DOHH2 (cell line): ENCODE measurements around the gene TMEM72.

Source experiments
- H3F3A ChIP-seq: fragments of 200-600 bp; sonication (generic), shearing (Covaris generic); 2 replicates; pipeline ENCODE4 v1.6.0; 2016; ENCODE audit warnings: antibody characterized with exemption, mild to moderate bottlenecking; ENCODE audit not compliant: control insufficient read depth, insufficient read depth
- H3K27ac ChIP-seq: fragments of 200-600 bp; sonication (generic); 2 replicates; pipeline ENCODE4 v1.5.1; 2014; ENCODE audit warnings: low read depth, mild to moderate bottlenecking, low read length, moderate library complexity
- H3K27me3 ChIP-seq: fragments of 200-600 bp; sonication (generic); 2 replicates; pipeline ENCODE4 v1.6.1; 2014; ENCODE audit warnings: mild to moderate bottlenecking, low read length, mixed read lengths; ENCODE audit not compliant: control insufficient read depth
- H3K36me3 ChIP-seq: fragments of 200-600 bp; sonication (generic); 2 replicates; pipeline ENCODE4 v1.6.1; 2014; ENCODE audit warnings: mild to moderate bottlenecking, low read length, moderate library complexity, mixed read lengths; ENCODE audit not compliant: control insufficient read depth
- H3K4me1 ChIP-seq: fragments of 200-600 bp; sonication (generic); 2 replicates; pipeline ENCODE4 v1.6.1; 2014; ENCODE audit warnings: mild to moderate bottlenecking, low read length, mixed read lengths; ENCODE audit not compliant: control insufficient read depth
- H3K4me2 ChIP-seq: fragments of 200-600 bp; sonication (generic); 2 replicates; pipeline ENCODE4 v1.6.0; 2014; ENCODE audit warnings: mild to moderate bottlenecking, low read length, moderate library complexity
- H3K4me3 ChIP-seq: fragments of 200-600 bp; sonication (generic); 2 replicates; pipeline ENCODE4 v1.5.1; 2014; ENCODE audit warnings: mild to moderate bottlenecking, low read length, mixed read lengths
- H3K79me2 ChIP-seq: fragments of 200-600 bp; sonication (generic); 2 replicates; pipeline ENCODE4 v1.6.1; 2014; ENCODE audit warnings: mild to moderate bottlenecking, low read length, mixed read lengths; ENCODE audit not compliant: control insufficient read depth
- H3K9me2 ChIP-seq: fragments of 200-600 bp; sonication (generic); replicated peaks from 2 replicates; pipeline ENCODE4 v1.6.1; 2014; ENCODE audit warnings: mild to moderate bottlenecking, low read length, mixed read lengths; ENCODE audit not compliant: control insufficient read depth
- H3K9me3 ChIP-seq: fragments of 200-600 bp; sonication (generic); 2 replicates; pipeline ENCODE4 v1.6.1; 2014; ENCODE audit warnings: antibody characterized with exemption, low read length, mixed read lengths; ENCODE audit not compliant: control insufficient read depth, insufficient read depth
- H4K20me1 ChIP-seq: fragments of 200-600 bp; sonication (generic); 2 replicates; pipeline ENCODE4 v1.6.0; 2014; ENCODE audit warnings: low read depth, mild to moderate bottlenecking, antibody characterized with exemption, low read length, moderate library complexity; ENCODE audit not compliant: control insufficient read depth, insufficient read depth
- EZH2phosphoT487 ChIP-seq: fragments of 200-600 bp; sonication (generic); IDR thresholded peaks from 2 replicates; pipeline ENCODE4 v1.6.1; 2017; ENCODE audit warnings: borderline replicate concordance, mild to moderate bottlenecking, antibody characterized with exemption, low read length, moderate library complexity, mixed read lengths
- TF ChIP-seq, protein P1 (sequence below): fragments of 200-600 bp; sonication (generic); IDR thresholded peaks from one replicate; pipeline ENCODE4 v1.5.1; 2014; ENCODE audit warnings: antibody characterized with exemption, mild to moderate bottlenecking, low read depth, low read length; ENCODE audit not compliant: poor library complexity, severe bottlenecking

Gene TMEM72

GRCh38 chr10:44899450-44900080 is 11.6 kb upstream of the TMEM72 start:
- H3K36me3 ChIP-seq: no peaks in the 10 kb centered on the region
- no peaks in the 10 kb centered on the region for H3K9me2 ChIP-seq
- no peaks in the 10 kb centered on the region for H3K4me1 ChIP-seq
- H3K4me3 ChIP-seq: no peak overlapping the region
- H3F3A ChIP-seq: no peaks in the 10 kb centered on the region
- H3K27me3 ChIP-seq: peaks cover 3% of the 10 kb centered on the region; the same call in 1 of the 2 replicates
- no peak overlapping the region for H3K4me2 ChIP-seq
- TF ChIP-seq EZH2phosphoT487: no peak
- TF ChIP-seq, protein P1, sequence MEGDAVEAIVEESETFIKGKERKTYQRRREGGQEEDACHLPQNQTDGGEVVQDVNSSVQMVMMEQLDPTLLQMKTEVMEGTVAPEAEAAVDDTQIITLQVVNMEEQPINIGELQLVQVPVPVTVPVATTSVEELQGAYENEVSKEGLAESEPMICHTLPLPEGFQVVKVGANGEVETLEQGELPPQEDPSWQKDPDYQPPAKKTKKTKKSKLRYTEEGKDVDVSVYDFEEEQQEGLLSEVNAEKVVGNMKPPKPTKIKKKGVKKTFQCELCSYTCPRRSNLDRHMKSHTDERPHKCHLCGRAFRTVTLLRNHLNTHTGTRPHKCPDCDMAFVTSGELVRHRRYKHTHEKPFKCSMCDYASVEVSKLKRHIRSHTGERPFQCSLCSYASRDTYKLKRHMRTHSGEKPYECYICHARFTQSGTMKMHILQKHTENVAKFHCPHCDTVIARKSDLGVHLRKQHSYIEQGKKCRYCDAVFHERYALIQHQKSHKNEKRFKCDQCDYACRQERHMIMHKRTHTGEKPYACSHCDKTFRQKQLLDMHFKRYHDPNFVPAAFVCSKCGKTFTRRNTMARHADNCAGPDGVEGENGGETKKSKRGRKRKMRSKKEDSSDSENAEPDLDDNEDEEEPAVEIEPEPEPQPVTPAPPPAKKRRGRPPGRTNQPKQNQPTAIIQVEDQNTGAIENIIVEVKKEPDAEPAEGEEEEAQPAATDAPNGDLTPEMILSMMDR: no peak
- H3K27ac ChIP-seq: no peak overlapping the region
- no peaks in the 10 kb centered on the region for H3K9me3 ChIP-seq
- no peaks in the 10 kb centered on the region for H4K20me1 ChIP-seq
- H3K79me2 ChIP-seq: no peaks in the 10 kb centered on the region

DNA sequence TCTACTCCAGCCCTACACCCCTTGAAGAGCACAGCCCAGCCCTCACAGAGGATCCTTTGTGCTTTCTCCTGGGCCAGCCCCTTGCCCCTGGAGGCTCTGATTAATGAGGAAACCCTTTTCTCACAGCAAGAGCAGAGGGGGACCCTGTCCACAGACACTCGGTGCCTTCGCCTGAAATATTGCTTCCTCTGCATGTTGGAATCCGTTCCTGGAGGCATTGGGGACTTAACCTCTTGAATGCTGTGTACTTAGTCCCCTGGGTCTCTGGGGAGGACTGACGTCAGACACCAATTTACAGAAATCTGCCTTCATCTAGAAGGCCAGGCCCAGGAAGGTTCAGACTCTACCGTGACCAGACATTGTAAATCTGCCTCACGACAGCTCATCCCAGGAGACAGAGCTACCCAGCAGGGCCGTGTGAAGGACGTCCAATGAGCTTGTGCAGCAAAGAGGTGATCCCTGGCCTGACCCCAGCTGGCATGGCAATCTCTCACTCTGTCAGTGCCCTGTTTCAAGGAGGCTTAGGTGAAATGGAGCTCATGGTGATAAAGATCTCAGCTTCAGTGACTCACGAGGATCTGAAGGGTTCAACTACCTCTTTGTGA is 8.1 kb upstream of the TMEM72 start:
- H3F3A ChIP-seq: no peaks in the 10 kb centered on the region
- no peaks in the 10 kb centered on the region for H3K4me1 ChIP-seq
- no peaks in the 10 kb centered on the region for H4K20me1 ChIP-seq
- H3K4me2 ChIP-seq: no peak overlapping the region
- H3K27me3 ChIP-seq: peaks cover 6% of the 10 kb centered on the region
- no peaks in the 10 kb centered on the region for H3K9me2 ChIP-seq
- no peak overlapping the region for H3K4me3 ChIP-seq
- H3K9me3 ChIP-seq: no peaks in the 10 kb centered on the region
- no peak overlapping the region for H3K27ac ChIP-seq
- no peaks in the 10 kb centered on the region for H3K36me3 ChIP-seq
- no peak for TF ChIP-seq EZH2phosphoT487
- TF ChIP-seq, protein P1: no peak
- H3K79me2 ChIP-seq: no peaks in the 10 kb centered on the region

DNA sequence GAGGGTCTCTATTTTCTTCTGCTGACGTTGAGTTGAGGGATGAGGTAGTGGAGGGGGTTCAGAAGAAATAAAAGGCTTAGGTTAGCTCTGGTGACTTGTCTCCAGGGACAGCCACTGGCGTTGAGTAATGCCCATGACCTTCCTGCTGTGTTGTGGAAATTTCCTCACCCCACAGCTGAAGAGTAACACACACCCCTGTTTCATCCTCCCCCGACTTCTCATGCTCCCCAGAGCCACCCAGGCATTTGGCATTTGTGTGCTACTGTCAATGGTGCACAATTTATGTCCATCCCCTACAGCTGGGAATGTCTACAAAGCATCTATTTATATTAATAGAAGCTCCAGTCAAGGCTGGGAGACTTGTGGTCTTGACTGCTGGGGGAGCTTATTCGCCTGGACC is 4.7 kb upstream of the TMEM72 start:
- TF ChIP-seq, protein P1: no peak
- no peak for TF ChIP-seq EZH2phosphoT487
- Histone ChIP-seq H3K79me2 (no peaks in the 10 kb centered on the region), H3K27ac (no peak overlapping the region), H3K9me3 (no peaks in the 10 kb centered on the region), H3K9me2 (no peaks in the 10 kb centered on the region), H4K20me1 (no peaks in the 10 kb centered on the region), H3K4me1 (no peaks in the 10 kb centered on the region), H3K36me3 (no peaks in the 10 kb centered on the region), H3K4me3 (no peak overlapping the region), H3F3A (no peaks in the 10 kb centered on the region), H3K4me2 (no peak overlapping the region), H3K27me3 (peaks cover 12% of the 10 kb centered on the region)
